ENCODE measurements around the gene FITM2.

FITM2 gene

GRCh38 chr20:44274303-44275017 lies 36.5 kb downstream of the FITM2 start:
- no peak for DNase-seq

GRCh38 chr20:44273231-44274215 lies 37.5 kb downstream of the FITM2 start:
- DNase-seq: no peak

GRCh38 chr20:44271915-44272663 lies 38.9 kb downstream of the FITM2 start:
- peak in 1 of 2 donors; percentile 6 for DNase-seq

DNA sequence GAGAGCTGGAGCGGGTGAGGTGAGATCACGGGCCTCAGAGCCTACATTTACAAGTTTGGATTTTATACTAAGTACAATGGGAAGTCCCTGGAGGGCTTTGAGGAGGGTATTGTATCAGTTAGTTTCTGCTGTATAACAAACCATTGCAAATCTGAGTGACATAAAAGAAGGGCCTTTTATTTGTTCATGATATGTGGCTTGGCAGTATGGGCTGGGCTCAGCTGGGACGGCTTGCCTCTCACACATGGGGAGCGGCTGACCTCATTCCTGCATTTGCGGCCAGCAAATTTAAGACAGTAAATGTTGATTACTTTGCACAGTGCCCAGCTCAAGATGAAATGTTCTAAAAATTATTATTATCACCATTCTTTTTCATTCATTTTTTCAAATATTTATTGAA lies 42.2 kb downstream of the FITM2 start:
- no peak for DNase-seq

- no peak for DNase-seq
Observed at GRCh38 chr20:44264287-44264686, 46.7 kb downstream of the FITM2 start.

- DNase-seq: no peak
Observed at GRCh38 chr20:44258226-44258890, 52.6 kb downstream of the FITM2 start.

DNA sequence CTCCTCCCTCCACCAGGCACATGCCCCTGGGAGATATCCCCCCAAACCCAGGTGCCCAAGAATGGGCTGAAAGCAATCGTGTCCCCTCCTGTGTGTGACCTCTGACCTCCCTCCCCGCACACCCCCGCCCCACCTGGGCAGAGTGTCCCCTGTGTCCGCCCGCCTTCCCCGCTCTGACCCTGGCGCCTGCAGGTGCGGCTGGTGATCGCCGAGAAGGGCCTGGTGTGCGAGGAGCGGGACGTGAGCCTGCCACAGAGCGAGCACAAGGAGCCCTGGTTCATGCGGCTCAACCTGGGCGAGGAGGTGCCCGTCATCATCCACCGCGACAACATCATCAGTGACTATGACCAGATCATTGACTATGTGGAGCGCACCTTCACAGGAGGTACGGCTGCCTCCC lies 54.0 kb downstream of the FITM2 start:
- DNase-seq: no peak

- DNase-seq: no peak
Observed at GRCh38 chr20:44255942-44256341, 55.1 kb downstream of the FITM2 start.

DNA sequence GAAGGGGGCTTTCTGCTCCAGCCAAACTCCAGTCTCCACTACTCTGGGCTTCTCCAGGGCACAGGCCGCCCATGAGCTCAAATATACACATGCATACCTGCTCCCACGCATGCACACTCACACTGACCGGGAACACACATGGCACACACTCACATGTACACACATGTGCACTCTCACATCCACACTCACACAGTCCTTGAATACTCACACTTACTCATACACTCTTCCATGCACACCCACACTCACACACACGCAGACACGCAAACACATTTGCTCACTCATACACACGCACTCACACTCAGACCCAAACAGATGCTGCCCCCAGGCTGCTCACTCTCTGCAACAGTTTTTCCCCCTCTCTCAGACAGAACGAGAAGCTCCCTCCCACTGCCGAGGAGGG lies 56.9 kb downstream of the FITM2 start:
- DNase-seq: no peak

- no peak for DNase-seq
Observed at GRCh38 chr20:44253528-44253927, 57.5 kb downstream of the FITM2 start.
